Measurements from ENCODE around the gene HSD17B8.
A peak's percentile ranks its signal among the peaks of the same experiment; 100 is the strongest.

Gene HSD17B8

GRCh38 chr6:33204415-33205190 is at the start of gene HSD17B8:
TSS of gene HSD17B8 (plus strand) at chr6:33204655. CDS start at chr6:33204669, 14 bp downstream.
- DNase-seq (ENCODE audit: low read depth in 1 of 2, low spot score in 1 of 2) = peak; percentile 78 to 87

- no peak for DNase-seq (ENCODE audit: low read depth in 1 of 2, low spot score in 1 of 2)
Measured at GRCh38 chr6:33156561-33156960, 47.9 kb upstream of the HSD17B8 start.

- no peak for DNase-seq (ENCODE audit: low read depth in 1 of 2, low spot score in 1 of 2)
Measured at GRCh38 chr6:33156964-33157363, 47.5 kb upstream of the HSD17B8 start.

GRCh38 chr6:33160096-33160495 is 44.4 kb upstream of the HSD17B8 start:
- no peak for DNase-seq (ENCODE audit: low read depth in 1 of 2, low spot score in 1 of 2)

GRCh38 chr6:33160728-33161344 is 43.6 kb upstream of the HSD17B8 start:
- DNase-seq (ENCODE audit: low read depth in 1 of 2, low spot score in 1 of 2) = no peak

GRCh38 chr6:33161354-33162331 is 42.8 kb upstream of the HSD17B8 start:
- peak; percentile 78 for DNase-seq (ENCODE audit: low read depth in 1 of 2, low spot score in 1 of 2)

- DNase-seq (ENCODE audit: low read depth in 1 of 2, low spot score in 1 of 2) = no peak
Measured at GRCh38 chr6:33163540-33163939, 40.9 kb upstream of the HSD17B8 start.

- no peak for DNase-seq (ENCODE audit: low read depth in 1 of 2, low spot score in 1 of 2)
Measured at GRCh38 chr6:33164176-33164575, 40.3 kb upstream of the HSD17B8 start.

GRCh38 chr6:33164665-33165373 is 39.6 kb upstream of the HSD17B8 start:
- DNase-seq (ENCODE audit: low read depth in 1 of 2, low spot score in 1 of 2) = no peak

- DNase-seq (ENCODE audit: low read depth in 1 of 2, low spot score in 1 of 2) = no peak
Measured at GRCh38 chr6:33165581-33166258, 38.7 kb upstream of the HSD17B8 start.

GRCh38 chr6:33166363-33166762 is 38.1 kb upstream of the HSD17B8 start:
- no peak for DNase-seq (ENCODE audit: low read depth in 1 of 2, low spot score in 1 of 2)

- no peak for DNase-seq (ENCODE audit: low read depth in 1 of 2, low spot score in 1 of 2)
Measured at GRCh38 chr6:33166811-33167210, 37.6 kb upstream of the HSD17B8 start.

GRCh38 chr6:33167374-33168283 is 36.8 kb upstream of the HSD17B8 start:
- DNase-seq (ENCODE audit: low read depth in 1 of 2, low spot score in 1 of 2) = no peak

- DNase-seq (ENCODE audit: low read depth in 1 of 2, low spot score in 1 of 2) = no peak
Measured at GRCh38 chr6:33168284-33168601, 36.2 kb upstream of the HSD17B8 start.

- DNase-seq (ENCODE audit: low read depth in 1 of 2, low spot score in 1 of 2) = no peak
Measured at GRCh38 chr6:33168639-33169038, 35.8 kb upstream of the HSD17B8 start.

GRCh38 chr6:33169291-33170175 is 34.9 kb upstream of the HSD17B8 start:
- DNase-seq (ENCODE audit: low read depth in 1 of 2, low spot score in 1 of 2) = no peak

GRCh38 chr6:33170176-33171015 is 34.1 kb upstream of the HSD17B8 start:
- no peak for DNase-seq (ENCODE audit: low read depth in 1 of 2, low spot score in 1 of 2)
